ENCODE results near the gene CELF4.

GRCh38 chr18:37567994-37568359 lies 2.4 kb upstream of the CELF4 start:
- TF ChIP-seq GATA2 (IDR thresholded peaks at IDR 0.05; ENCODE audit: low read depth, low read length): no peak; the same call in 1 of the 2 replicates
- no peak for TF ChIP-seq GATA3 (IDR thresholded peaks at IDR 0.05; ENCODE audit: low read depth, low read length)

Measured in SH-SY5Y (cell line).